GM19351 (cell line): Measurements from ENCODE around the gene ZNF74.

Source experiments
- ATAC-seq: cut with Tn5 transposase; IDR thresholded peaks from one replicate; pipeline ENCODE4 v1.9.1; 2021; ENCODE audit warnings: mild to moderate bottlenecking, moderate library complexity; ENCODE audit not compliant: unreplicated experiment

ZNF74 gene

GRCh38 chr22:20430720-20431510 is 37.0 kb downstream of the ZNF74 start:
- no peak for ATAC-seq

DNA sequence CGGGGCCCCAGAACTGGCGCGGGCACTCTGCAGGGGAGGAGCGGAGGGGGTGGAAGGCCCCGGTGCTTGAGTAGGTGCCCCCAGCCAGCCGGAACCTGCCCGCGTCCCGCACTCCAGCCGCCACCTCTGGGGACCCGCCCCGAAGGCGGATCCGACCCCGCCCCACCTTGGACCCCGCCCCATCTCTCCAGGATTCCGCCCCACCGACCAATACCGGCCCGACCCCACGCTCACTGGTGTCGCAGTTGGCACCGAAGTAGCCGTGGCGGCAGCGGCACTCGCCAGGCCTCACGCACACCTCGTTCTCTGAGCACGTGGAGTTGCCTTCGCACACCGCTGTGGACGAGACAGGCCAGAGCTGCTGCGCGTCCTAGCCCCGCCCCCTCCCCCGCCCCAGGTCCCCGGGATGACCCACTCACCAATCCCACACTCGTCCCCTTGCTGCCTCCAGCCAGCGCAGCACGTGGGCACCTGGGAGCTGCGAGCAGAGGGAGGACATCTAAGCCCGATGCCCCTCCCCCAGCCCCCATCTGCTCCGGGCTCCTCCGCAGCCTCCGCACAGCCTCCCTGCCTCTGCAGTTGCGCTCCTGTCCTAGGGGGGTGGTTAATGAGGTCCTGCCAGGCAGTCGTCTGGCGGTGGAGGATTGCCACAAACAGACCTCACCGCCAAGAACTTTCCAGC is 37.7 kb downstream of the ZNF74 start:
- no peak for ATAC-seq

- no peak for ATAC-seq
Observed at GRCh38 chr22:20432244-20432686, 38.3 kb downstream of the ZNF74 start.

DNA sequence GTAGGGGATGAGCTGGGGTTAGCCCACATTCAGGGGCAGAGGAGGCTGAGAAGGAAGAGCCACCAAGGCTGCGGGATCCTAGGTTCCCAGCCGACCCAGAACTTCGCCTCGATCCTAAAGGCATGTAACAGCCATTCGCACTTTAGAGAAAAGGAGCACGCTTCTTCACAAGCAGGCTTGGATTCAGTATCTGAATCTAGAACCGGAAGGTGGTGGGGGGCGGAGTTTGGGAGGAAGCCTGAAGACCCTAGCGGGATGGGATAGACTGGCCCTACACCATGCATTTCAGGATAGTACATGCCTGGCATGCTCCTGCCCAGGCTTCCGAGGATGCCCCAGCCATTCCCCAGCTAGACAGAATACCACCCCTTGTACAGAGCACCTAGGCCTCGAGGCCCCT is 39.2 kb downstream of the ZNF74 start:
- no peak for ATAC-seq

- ATAC-seq = no peak
Observed at GRCh38 chr22:20433686-20434241, 39.8 kb downstream of the ZNF74 start.

DNA sequence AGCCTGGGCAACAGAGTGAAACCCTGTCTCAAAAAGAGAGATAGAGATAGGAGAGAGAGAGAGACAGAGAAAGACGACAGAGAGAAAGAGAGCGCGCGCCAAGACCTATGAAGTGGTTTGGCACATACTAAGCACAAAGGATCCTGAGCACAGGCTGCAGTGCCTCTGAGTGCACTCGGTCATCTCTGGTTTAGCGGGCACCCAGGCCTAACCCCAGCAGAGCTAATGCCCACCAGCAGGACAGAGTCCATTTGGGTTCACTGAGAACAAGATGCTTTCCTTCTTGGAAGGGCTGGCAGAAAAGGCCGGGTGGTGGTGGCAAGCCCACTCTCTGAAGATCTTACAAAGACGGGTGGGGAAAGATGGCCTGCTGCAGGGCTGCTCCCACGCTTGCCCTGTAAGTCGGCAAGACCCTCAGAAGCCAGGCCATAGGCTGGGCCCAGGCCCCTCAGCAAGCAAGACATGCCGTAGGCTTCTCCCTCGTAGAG is 40.4 kb downstream of the ZNF74 start:
- ATAC-seq = no peak

- ATAC-seq = no peak
Observed at GRCh38 chr22:20434773-20435172, 40.8 kb downstream of the ZNF74 start.

DNA sequence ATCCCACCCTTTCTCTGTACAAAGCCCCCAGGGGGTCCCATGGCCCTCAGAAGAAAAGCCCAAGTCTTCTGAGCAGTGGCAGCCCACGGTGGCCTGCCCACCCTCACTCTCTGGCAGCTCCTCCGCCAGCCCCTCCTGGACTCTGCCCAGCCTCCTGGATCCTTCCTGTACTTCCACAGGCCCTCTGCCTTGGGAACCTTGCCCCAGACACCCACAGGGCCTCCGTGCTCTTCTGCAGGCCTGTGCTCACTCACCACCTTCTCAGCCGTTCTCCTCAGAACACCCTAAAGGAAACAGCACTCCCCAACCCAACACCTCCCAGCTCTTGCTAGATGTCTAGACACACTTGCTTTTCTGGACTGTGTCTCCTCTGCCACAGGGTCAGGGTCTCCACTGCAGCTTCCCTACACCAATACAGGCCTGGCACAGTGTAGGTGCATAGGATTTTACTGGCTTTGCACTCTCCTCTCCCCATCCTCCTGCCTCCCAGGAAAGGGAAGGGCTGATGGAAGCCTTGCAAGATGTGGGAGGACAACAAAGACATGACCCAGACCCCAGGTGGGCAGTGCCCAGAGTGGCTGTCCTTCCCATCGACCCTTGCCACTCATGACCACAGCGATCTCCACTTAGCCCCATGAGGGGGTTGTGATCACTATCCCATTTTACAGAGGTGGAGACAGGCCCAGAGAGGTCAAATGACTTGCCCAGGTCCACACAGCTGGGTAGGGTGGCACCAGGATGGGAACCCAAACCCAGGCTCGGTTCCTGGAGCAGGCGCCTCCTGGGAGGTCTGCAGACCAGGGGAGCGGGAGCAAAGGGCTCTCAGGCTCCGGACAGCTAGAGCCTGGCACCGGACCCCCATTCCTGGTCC is 41.7 kb downstream of the ZNF74 start:
- no peak for ATAC-seq

GRCh38 chr22:20436307-20436767 is 42.4 kb downstream of the ZNF74 start:
- no peak for ATAC-seq

DNA sequence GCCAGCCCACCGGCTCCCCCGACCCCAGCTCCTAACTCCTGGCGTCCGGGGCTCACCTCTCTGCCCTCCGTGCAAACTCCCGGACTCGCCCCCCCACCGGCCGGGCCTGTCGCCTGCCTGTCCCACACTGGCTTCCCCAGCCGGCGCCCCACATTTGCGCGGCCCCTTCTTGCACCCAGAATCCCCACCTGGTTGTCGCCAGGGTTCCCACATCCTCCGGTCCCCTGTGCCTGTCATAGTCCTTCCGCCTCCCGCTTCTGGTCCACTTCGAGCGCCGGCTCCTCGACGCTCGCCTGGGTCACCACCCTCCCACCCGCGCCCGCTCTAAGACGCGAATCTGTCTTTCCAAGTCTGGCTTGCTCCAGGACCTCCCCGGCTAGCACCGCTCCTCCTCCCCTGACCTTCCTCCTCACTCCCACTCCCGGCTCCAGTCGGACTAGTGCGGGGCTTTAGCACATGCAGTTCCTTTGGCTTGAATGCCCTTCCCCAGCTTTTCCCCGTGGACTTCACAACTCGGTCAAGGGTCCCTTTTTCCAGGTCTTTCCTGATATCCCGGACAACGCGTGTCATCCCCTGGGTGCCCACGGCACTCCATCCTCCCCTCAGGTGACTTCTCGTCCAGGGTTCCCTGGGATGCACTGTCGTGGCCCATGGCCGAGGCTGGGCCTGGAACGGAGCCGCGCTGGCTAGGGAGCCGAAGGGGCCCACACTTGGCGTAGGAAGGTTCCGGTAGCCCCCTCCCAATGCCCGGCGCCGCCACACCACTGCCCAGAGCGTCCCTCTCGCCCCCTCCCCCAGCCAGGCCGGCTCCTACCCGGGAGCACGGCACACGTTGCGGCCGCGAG is 43.0 kb downstream of the ZNF74 start:
- no peak for ATAC-seq

GRCh38 chr22:20437613-20438426 is 43.9 kb downstream of the ZNF74 start, which contains the start of gene SCARF2:
SCARF2 (minus strand) TSS chr22:20437825; CDS start chr22:20437754, 71 bp downstream.
- no peak for ATAC-seq

GRCh38 chr22:20438427-20438677 is 44.4 kb downstream of the ZNF74 start:
- ATAC-seq = no peak

DNA sequence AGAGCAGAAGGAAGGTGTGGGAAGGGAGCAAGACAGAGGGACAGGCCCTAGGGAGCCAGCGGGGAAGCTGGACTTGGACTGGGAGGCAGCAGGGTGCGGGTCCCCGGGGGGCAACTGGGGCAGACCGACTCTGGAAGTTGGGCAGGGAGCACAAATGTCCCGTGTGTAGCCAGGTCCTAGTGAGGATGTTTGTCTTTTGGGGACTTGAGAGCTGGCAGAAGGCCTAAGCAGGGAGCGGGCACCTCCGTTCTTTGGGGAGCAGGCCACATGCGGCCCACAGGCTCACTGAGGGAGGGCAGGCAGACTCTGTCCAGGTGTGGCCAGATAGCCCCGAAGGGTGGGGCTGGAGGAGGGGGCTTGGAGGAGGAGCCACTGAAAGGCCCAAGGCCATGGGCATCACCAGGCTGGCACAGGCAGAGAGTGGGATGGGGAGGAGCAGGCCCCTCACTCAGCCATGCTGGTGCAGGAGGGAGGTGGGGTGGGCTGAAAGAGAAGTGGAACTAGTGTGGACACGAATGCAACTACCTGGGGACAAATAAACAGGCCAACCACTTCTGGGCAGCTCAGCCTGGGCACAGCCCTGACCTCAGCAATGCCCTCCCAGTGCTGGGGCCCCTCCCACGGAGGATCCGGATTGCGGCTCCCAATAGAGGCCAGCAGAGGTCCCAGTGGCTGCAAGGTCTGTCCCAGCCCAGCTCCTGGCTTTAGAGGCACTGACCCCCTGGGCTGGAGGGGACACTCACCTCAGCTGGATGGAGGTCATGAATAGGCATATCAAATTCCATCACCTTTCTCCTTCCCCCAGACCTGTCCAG is 44.9 kb downstream of the ZNF74 start:
- ATAC-seq = no peak

GRCh38 chr22:20439556-20439927 is 45.6 kb downstream of the ZNF74 start:
- ATAC-seq = no peak

GRCh38 chr22:20439928-20440575 is 46.1 kb downstream of the ZNF74 start:
- no peak for ATAC-seq

GRCh38 chr22:20440637-20441591 is 47.0 kb downstream of the ZNF74 start:
- ATAC-seq = no peak
